Kidney epithelial cell (primary cell): ENCODE results near the gene TBC1D5. TPM values are rescaled to one million over a fixed set of nuclear protein-coding genes. Genes with fewer than 3 reads are reported as not detected.
"Not testable (repeated sequence)": the region's sequence is repeated elsewhere in the genome, so short reads cannot be mapped to it uniquely, and the experiment has no call there.

Source experiments
- DNase-seq: peaks from one replicate; pipeline ENCODE4 v3.0.0-alpha.2; 2010; ENCODE audit warnings: low read depth
- H3K27me3 ChIP-seq: 2 replicates; pipeline ENCODE4 v1.6.0; 2011; ENCODE audit warnings: low read length; ENCODE audit not compliant: control insufficient read depth, insufficient read depth
- H3K36me3 ChIP-seq: 2 replicates; pipeline ENCODE4 v1.5.1; 2011; ENCODE audit warnings: low read length; ENCODE audit not compliant: control insufficient read depth, insufficient read depth
- H3K4me3 ChIP-seq: 2 replicates; pipeline ENCODE4 v1.5.1; 2011; ENCODE audit warnings: low read depth, mild to moderate bottlenecking, control low read depth, low read length
- total RNA-seq: library from RNA; depleted of rRNA; stranded (reverse); fragments of >200 nt; gene quantifications from 2 replicates; pipeline ENCODE4 v1.2.3, GENCODE V29; 2015
- TF ChIP-seq, protein P1 (sequence below): IDR thresholded peaks from 2 replicates; pipeline ENCODE4 v1.5.1; 2011; ENCODE audit warnings: mild to moderate bottlenecking, moderate library complexity, low read length, control low read depth, inconsistent platforms; ENCODE audit not compliant: insufficient read depth, poor library complexity, severe bottlenecking

TBC1D5 gene
- total RNA-seq, 1 donor from 2014 or later: 100 TPM

- DNase-seq: no peak
- Histone ChIP-seq H3K27me3 (no peaks in the 10 kb centered on the region), H3K36me3 (no peaks in the 10 kb centered on the region), H3K4me3 (no peak overlapping the region)
- TF ChIP-seq, protein P1, sequence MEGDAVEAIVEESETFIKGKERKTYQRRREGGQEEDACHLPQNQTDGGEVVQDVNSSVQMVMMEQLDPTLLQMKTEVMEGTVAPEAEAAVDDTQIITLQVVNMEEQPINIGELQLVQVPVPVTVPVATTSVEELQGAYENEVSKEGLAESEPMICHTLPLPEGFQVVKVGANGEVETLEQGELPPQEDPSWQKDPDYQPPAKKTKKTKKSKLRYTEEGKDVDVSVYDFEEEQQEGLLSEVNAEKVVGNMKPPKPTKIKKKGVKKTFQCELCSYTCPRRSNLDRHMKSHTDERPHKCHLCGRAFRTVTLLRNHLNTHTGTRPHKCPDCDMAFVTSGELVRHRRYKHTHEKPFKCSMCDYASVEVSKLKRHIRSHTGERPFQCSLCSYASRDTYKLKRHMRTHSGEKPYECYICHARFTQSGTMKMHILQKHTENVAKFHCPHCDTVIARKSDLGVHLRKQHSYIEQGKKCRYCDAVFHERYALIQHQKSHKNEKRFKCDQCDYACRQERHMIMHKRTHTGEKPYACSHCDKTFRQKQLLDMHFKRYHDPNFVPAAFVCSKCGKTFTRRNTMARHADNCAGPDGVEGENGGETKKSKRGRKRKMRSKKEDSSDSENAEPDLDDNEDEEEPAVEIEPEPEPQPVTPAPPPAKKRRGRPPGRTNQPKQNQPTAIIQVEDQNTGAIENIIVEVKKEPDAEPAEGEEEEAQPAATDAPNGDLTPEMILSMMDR: no peak
Observed at GRCh38 chr3:17550624-17551023, 191.8 kb downstream of the TBC1D5 start.

DNA sequence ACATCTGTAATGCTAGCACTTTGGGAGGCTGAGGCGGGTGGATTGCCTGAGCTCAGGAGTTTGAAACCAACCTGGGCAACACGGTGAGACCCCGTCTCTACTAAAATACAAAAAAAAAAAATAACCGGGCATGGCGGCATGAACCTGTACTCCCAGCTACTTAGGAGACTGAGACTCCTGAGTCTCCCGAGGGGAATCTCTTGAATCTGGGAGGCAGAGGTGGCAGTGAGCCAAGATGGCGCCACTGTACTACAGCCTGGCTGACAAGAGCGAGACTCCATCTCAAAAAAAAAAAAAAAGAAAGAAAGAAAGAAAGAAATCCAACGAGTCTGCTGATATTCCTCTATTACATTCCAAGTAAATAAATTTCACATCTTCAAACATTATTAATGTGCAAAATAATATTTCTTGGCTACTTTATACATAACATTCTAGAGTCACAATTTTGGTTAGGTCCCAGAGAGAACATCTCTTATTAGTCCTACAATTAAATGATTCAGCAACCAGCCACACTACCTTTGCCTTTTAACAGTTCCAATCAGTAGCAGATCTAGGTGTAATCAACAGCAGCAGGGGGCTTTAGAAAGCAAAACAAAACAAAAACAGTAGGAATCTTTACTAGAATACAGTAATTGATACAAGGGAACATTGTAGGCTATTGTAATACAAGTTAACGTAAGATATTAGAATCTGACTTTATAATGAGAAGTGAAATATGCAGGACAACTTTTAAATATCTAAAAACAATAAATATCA is 195.8 kb downstream of the TBC1D5 start:
- TF ChIP-seq, protein P1: no peak
- H3K4me3 ChIP-seq: no peak overlapping the region
- H3K27me3 ChIP-seq: no peaks in the 10 kb centered on the region
- DNase-seq: no peak
- no peaks in the 10 kb centered on the region for H3K36me3 ChIP-seq

DNA sequence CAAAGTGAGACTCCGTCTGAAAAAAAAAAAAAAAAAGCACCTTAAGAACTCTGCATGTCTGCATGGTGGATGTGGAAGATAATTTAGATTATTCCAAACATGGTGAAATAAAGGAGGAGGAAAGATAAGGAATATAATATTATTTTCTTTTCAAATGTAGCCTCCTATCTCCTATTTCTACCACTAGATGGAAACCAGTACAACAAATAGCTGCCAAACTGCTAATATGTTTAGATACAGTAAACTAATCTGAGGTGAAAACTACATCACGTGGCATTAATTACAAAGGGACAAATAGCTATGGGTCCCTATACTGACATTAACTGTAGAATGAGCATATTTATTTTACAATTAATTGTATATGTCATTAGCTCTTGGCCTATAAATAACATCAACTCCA is 197.8 kb downstream of the TBC1D5 start:
- Histone ChIP-seq H3K36me3 (no peaks in the 10 kb centered on the region), H3K4me3 (no peak overlapping the region), H3K27me3 (no peaks in the 10 kb centered on the region)
- TF ChIP-seq, protein P1: no peak
- no peak for DNase-seq

GRCh38 chr3:17542591-17542990 is 199.8 kb downstream of the TBC1D5 start:
- DNase-seq: no peak
- Histone ChIP-seq H3K27me3 (no peaks in the 10 kb centered on the region), H3K36me3 (no peaks in the 10 kb centered on the region), H3K4me3 (no peak overlapping the region)
- TF ChIP-seq, protein P1: no peak

- Histone ChIP-seq H3K27me3 (no peaks in the 10 kb centered on the region), H3K36me3 (no peaks in the 10 kb centered on the region), H3K4me3 (no peak overlapping the region)
- TF ChIP-seq, protein P1: no peak
- DNase-seq: no peak
Observed at GRCh38 chr3:17539436-17539835, 203.0 kb downstream of the TBC1D5 start.

DNA sequence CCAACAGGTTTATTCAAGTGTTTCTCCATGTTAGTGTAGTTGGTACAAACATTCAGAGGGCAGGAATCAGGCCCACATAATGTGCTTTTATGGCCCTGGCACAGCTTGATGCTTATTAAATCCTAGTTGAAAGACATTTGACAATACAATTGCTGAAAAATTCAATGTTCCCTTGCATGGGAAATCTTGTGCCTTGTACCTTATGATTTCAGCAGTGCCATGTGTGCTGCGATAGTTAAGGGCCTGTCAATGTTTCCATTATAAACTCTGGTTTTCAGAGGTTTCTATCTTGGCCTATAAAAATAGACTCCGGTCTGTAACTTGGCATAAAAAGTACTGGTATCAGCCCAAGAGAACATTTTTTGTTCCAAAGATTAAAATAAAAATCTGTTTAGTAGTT is 207.2 kb downstream of the TBC1D5 start:
- no peak overlapping the region for H3K4me3 ChIP-seq
- no peaks in the 10 kb centered on the region for H3K27me3 ChIP-seq
- H3K36me3 ChIP-seq: no peaks in the 10 kb centered on the region

GRCh38 chr3:17532446-17532845 is 210.0 kb downstream of the TBC1D5 start:
- not testable (repeated sequence) for DNase-seq, H3K36me3 ChIP-seq, H3K4me3 ChIP-seq, H3K27me3 ChIP-seq

More for the DNA sequence above, 207.2 kb downstream of the TBC1D5 start:
- DNase-seq: no peak
- TF ChIP-seq, protein P1: no peak
